Measurements from ENCODE around the gene PLA2G12A.

PLA2G12A gene

DNA sequence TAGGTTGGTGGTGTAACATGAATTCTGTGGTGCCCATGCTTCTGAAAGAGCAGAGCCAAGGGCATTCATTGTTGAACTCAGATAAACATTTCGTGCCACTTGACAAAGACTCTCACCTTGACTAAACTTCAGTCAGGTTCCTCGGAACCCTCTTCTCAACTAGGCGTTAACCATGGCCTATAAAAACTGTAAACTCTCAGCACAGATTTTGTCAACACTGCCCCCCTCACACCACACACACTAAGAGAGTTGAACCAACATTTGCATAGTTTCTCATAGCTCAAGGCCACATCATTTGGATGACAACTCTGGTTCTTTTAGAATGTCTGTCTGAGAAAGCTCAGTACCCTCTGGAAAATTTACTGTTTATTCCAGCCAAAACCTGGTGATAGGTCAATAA lies 54.7 kb downstream of the PLA2G12A start (continued):
- TF ChIP-seq ZFP69B (tag by site-specific recombination; IDR thresholded peaks at IDR 0.05) (no peak), ZFHX2 (tag by site-specific recombination; conservative IDR thresholded peaks at IDR 0.05) (no peak), ZNF510 (tag by site-specific recombination; IDR thresholded peaks at IDR 0.05; ENCODE audit: insufficient replicate concordance) (no peak), ZNF544 (tag by site-specific recombination; IDR thresholded peaks at IDR 0.05) (no peak), ZNF423 (tag by site-specific recombination; IDR thresholded peaks at IDR 0.05) (no peak)
- TF ChIP-seq, protein P1, sequence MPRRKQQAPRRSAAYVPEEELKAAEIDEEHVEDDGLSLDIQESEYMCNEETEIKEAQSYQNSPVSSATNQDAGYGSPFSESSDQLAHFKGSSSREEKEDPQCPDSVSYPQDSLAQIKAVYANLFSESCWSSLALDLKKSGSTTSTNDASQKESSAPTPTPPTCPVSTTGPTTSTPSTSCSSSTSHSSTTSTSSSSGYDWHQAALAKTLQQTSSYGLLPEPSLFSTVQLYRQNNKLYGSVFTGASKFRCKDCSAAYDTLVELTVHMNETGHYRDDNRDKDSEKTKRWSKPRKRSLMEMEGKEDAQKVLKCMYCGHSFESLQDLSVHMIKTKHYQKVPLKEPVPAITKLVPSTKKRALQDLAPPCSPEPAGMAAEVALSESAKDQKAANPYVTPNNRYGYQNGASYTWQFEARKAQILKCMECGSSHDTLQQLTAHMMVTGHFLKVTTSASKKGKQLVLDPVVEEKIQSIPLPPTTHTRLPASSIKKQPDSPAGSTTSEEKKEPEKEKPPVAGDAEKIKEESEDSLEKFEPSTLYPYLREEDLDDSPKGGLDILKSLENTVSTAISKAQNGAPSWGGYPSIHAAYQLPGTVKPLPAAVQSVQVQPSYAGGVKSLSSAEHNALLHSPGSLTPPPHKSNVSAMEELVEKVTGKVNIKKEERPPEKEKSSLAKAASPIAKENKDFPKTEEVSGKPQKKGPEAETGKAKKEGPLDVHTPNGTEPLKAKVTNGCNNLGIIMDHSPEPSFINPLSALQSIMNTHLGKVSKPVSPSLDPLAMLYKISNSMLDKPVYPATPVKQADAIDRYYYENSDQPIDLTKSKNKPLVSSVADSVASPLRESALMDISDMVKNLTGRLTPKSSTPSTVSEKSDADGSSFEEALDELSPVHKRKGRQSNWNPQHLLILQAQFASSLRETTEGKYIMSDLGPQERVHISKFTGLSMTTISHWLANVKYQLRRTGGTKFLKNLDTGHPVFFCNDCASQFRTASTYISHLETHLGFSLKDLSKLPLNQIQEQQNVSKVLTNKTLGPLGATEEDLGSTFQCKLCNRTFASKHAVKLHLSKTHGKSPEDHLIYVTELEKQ (tag by site-specific recombination; IDR thresholded peaks at IDR 0.05; ENCODE audit: borderline replicate concordance) = no peak
- TF ChIP-seq, protein P2, sequence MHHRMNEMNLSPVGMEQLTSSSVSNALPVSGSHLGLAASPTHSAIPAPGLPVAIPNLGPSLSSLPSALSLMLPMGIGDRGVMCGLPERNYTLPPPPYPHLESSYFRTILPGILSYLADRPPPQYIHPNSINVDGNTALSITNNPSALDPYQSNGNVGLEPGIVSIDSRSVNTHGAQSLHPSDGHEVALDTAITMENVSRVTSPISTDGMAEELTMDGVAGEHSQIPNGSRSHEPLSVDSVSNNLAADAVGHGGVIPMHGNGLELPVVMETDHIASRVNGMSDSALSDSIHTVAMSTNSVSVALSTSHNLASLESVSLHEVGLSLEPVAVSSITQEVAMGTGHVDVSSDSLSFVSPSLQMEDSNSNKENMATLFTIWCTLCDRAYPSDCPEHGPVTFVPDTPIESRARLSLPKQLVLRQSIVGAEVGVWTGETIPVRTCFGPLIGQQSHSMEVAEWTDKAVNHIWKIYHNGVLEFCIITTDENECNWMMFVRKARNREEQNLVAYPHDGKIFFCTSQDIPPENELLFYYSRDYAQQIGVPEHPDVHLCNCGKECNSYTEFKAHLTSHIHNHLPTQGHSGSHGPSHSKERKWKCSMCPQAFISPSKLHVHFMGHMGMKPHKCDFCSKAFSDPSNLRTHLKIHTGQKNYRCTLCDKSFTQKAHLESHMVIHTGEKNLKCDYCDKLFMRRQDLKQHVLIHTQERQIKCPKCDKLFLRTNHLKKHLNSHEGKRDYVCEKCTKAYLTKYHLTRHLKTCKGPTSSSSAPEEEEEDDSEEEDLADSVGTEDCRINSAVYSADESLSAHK (tag by site-specific recombination; IDR thresholded peaks at IDR 0.05) = no peak

DNA sequence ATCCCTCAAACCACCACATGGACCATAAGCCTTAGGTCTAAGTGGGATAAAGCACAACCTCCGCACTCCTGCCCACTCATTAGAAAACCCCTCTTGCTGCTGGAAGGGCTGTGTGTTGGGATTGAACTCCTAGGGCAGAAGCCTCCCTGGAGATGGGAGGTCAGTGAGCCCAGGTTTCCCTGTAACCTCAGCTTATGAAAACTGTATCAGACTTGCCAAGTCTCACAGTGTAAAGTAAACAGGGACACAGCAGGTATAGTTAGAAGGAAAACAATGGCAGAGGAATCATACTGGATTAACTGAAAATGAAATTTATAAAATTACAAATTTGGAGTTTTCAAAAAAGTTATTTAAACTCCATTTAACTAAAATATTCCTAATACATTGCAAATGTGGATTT lies 56.6 kb downstream of the PLA2G12A start:
- no peak overlapping the region for H3K4me3 ChIP-seq (ENCODE audit: low read depth, low read length)
- H3K4me1 ChIP-seq (ENCODE audit: control insufficient read depth, insufficient read depth, low read length) = no peaks in the 10 kb centered on the region
- TF ChIP-seq, protein P3, sequence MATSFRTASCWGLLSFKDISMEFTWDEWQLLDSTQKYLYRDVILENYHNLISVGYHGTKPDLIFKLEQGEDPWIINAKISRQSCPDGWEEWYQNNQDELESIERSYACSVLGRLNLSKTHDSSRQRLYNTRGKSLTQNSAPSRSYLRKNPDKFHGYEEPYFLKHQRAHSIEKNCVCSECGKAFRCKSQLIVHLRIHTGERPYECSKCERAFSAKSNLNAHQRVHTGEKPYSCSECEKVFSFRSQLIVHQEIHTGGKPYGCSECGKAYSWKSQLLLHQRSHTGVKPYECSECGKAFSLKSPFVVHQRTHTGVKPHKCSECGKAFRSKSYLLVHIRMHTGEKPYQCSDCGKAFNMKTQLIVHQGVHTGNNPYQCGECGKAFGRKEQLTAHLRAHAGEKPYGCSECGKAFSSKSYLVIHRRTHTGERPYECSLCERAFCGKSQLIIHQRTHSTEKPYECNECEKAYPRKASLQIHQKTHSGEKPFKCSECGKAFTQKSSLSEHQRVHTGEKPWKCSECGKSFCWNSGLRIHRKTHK (tag by site-specific recombination; IDR thresholded peaks at IDR 0.05) = no peak
- TF ChIP-seq ZNF529 (tag by site-specific recombination; IDR thresholded peaks at IDR 0.05; ENCODE audit: insufficient replicate concordance) (no peak), ZIC2 (tag by site-specific recombination; IDR thresholded peaks at IDR 0.05) (no peak)
- no peak overlapping the region for H3K27ac ChIP-seq (ENCODE audit: extremely low read depth, low read depth, low read length)
- H3K36me3 ChIP-seq (ENCODE audit: control insufficient read depth in 2 of 2, insufficient read depth in 1 of 2, low read length in 2 of 2) = no peaks in the 10 kb centered on the region
- CTCF ChIA-PET = no interaction called here
- POLR2A ChIA-PET = no interaction called here
- no peaks in the 10 kb centered on the region for H3K9me3 ChIP-seq (ENCODE audit: control insufficient read depth, insufficient read depth, low read depth, low read length)

DNA sequence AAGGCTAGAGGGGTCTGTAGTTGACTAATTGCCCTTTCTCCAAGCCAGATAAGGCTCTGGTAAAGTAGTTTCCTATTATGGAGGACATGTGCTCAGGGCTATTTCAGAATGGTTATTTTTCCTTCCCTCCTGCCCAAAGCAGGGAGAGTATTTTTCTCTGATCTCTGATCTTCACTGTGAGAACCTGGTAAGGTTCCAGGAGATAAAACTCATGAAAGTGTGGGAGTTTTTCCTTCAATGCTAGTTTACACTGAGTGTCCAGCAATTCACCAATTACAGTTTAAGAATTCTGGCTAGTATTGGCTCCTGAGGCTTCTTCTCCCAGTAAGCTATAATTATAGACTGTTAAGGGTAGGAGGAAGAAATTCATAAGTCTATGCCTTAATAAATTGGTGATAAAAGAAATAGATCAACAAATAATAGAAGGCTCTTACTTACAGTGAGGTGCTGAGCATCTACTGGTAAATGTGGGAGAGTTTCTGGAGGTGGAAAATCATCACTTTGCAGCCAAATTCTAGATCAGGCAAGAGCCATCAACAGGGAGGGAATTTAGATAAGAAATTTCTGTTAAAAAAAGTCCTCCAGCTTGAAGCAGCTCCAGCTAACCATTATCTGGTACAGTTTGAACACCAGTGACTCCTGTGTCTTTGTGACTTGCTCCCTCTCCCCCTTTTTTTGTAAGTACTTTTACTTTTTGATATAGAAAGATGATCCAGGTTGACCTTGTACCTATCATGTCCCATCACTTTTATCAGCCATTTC lies 57.5 kb downstream of the PLA2G12A start:
- no peak overlapping the region for H3K4me3 ChIP-seq (ENCODE audit: low read depth, low read length)
- no peaks in the 10 kb centered on the region for H3K4me1 ChIP-seq (ENCODE audit: control insufficient read depth, insufficient read depth, low read length)
- no peaks in the 10 kb centered on the region for H3K9me3 ChIP-seq (ENCODE audit: control insufficient read depth, insufficient read depth, low read depth, low read length)
- H3K27ac ChIP-seq (ENCODE audit: extremely low read depth, low read depth, low read length) = no peak overlapping the region
- ChIA-PET CTCF (no interaction called here), POLR2A (no interaction called here)
- no peaks in the 10 kb centered on the region for H3K36me3 ChIP-seq (ENCODE audit: control insufficient read depth in 2 of 2, insufficient read depth in 1 of 2, low read length in 2 of 2)
- TF ChIP-seq FEZF1 (tag by site-specific recombination; IDR thresholded peaks at IDR 0.05) (no peak), ZNF16 (tag by site-specific recombination; IDR thresholded peaks at IDR 0.05; ENCODE audit: low read depth) (no peak), ZNF335 (tag by site-specific recombination; conservative IDR thresholded peaks at IDR 0.05) (no peak), KLF10 (tag by site-specific recombination; IDR thresholded peaks at IDR 0.05) (no peak), SP3 (tag by site-specific recombination; IDR thresholded peaks at IDR 0.05) (no peak), SCRT2 (tag by site-specific recombination; IDR thresholded peaks at IDR 0.05) (no peak), ZNF560 (tag by site-specific recombination; IDR thresholded peaks at IDR 0.05; ENCODE audit: borderline replicate concordance) (no peak), ZNF10 (tag by site-specific recombination; IDR thresholded peaks at IDR 0.05) (no peak), ZNF112 (tag by site-specific recombination; IDR thresholded peaks at IDR 0.05) (no peak)
- TF ChIP-seq, protein P4, sequence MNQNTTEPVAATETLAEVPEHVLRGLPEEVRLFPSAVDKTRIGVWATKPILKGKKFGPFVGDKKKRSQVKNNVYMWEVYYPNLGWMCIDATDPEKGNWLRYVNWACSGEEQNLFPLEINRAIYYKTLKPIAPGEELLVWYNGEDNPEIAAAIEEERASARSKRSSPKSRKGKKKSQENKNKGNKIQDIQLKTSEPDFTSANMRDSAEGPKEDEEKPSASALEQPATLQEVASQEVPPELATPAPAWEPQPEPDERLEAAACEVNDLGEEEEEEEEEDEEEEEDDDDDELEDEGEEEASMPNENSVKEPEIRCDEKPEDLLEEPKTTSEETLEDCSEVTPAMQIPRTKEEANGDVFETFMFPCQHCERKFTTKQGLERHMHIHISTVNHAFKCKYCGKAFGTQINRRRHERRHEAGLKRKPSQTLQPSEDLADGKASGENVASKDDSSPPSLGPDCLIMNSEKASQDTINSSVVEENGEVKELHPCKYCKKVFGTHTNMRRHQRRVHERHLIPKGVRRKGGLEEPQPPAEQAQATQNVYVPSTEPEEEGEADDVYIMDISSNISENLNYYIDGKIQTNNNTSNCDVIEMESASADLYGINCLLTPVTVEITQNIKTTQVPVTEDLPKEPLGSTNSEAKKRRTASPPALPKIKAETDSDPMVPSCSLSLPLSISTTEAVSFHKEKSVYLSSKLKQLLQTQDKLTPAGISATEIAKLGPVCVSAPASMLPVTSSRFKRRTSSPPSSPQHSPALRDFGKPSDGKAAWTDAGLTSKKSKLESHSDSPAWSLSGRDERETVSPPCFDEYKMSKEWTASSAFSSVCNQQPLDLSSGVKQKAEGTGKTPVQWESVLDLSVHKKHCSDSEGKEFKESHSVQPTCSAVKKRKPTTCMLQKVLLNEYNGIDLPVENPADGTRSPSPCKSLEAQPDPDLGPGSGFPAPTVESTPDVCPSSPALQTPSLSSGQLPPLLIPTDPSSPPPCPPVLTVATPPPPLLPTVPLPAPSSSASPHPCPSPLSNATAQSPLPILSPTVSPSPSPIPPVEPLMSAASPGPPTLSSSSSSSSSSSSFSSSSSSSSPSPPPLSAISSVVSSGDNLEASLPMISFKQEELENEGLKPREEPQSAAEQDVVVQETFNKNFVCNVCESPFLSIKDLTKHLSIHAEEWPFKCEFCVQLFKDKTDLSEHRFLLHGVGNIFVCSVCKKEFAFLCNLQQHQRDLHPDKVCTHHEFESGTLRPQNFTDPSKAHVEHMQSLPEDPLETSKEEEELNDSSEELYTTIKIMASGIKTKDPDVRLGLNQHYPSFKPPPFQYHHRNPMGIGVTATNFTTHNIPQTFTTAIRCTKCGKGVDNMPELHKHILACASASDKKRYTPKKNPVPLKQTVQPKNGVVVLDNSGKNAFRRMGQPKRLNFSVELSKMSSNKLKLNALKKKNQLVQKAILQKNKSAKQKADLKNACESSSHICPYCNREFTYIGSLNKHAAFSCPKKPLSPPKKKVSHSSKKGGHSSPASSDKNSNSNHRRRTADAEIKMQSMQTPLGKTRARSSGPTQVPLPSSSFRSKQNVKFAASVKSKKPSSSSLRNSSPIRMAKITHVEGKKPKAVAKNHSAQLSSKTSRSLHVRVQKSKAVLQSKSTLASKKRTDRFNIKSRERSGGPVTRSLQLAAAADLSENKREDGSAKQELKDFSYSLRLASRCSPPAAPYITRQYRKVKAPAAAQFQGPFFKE (tag by site-specific recombination; IDR thresholded peaks at IDR 0.05; ENCODE audit: borderline replicate concordance) = no peak

All from HEK293 (cell line).